Esophagus muscularis mucosa (tissue), 4 donors: Measurements from ENCODE around the gene NELFB. TPM values are rescaled to one million over a fixed set of nuclear protein-coding genes. Genes with fewer than 3 reads are reported as not detected.

ENCODE experiments used
- DNase-seq: peaks from one replicate; pipeline ENCODE4 v3.0.0-alpha.2; 2017; ENCODE audit errors: extremely low spot score
- H3K27ac ChIP-seq, 4 donors: fragments of 200-600 bp; sonication (generic); replicated peaks in 1 of 4; 1 replicate in 3 of 4; 2 replicates in 1 of 4; pipeline ENCODE4 v1.5.1; 2016 to 2019; ENCODE audit warnings: mild to moderate bottlenecking in 1 of 4
- H3K27me3 ChIP-seq, 4 donors: fragments of 200-600 bp; sonication (generic); one replicate each; pipeline versions ENCODE4 v1.5.1 to v1.6.0; 2016 to 2019
- H3K36me3 ChIP-seq, 4 donors: fragments of 200-600 bp; sonication (generic); one replicate each; pipeline ENCODE4 v1.5.1; 2016 to 2019
- H3K4me1 ChIP-seq, 4 donors: fragments of 200-600 bp; sonication (generic); one replicate each; pipeline ENCODE4 v1.5.1; 2016 to 2019
- H3K4me3 ChIP-seq, 4 donors: fragments of 200-600 bp; sonication (generic); 1 replicate in 2 of 4; 2 replicates in 2 of 4; pipeline ENCODE4 v1.5.1; 2016 to 2019; ENCODE audit warnings: mild to moderate bottlenecking in 4 of 4, moderate library complexity in 1 of 4
- H3K9me3 ChIP-seq, 4 donors: fragments of 200-600 bp; sonication (generic); 1 replicate in 3 of 4; 2 replicates in 1 of 4; pipeline ENCODE4 v1.5.1; 2016 to 2019
- EP300 ChIP-seq: sonication (generic); formaldehyde crosslinking; IDR thresholded peaks from one replicate; pipeline ENCODE4 v1.6.1; 2017; ENCODE audit warnings: antibody characterized with exemption
- POLR2A ChIP-seq: fragments of 450-650 bp; IDR thresholded peaks from one replicate; pipeline ENCODE4 v1.6.1; 2017; ENCODE audit warnings: antibody characterized with exemption, moderate library complexity, mild to moderate bottlenecking, low read depth
- POLR2AphosphoS5 ChIP-seq, 2 donors: sonication (generic); formaldehyde crosslinking; IDR thresholded peaks; one replicate each; pipeline ENCODE4 v1.6.1; 2017; ENCODE audit warnings: antibody characterized with exemption in 2 of 2
- WGBS: methylation state at CpG from one replicate; pipeline ENCODE4 v1.1.5; 2018; 5-methylcytosine and 5-hydroxymethylcytosine counted together
- intact Hi-C: fragments of 100-400 bp; cut with DNase I; formaldehyde crosslinking; loops from one replicate; pipeline ENCODE4 v1.15.1; 2023
- total RNA-seq, 4 donors: library from RNA; depleted of rRNA; stranded (reverse); fragments of >200 nt; gene quantifications; one replicate each; pipeline versions ENCODE4 v1.1.0 to v1.2.1, GENCODE V29; 2016
- TF ChIP-seq, protein P1 (sequence below), 3 experiments: fragments of 200-600 bp in 2 of 3; fragments of 450-650 bp in 1 of 3; sonication (generic) in 2 of 3; IDR thresholded peaks; one replicate each; pipeline ENCODE4 v1.5.1; 2017 to 2019; ENCODE audit warnings: antibody characterized with exemption in 3 of 3, mild to moderate bottlenecking in 2 of 3, moderate library complexity in 1 of 3

The NELFB gene
- total RNA-seq, 4 donors from 2014 or later: 26.6 to 73.2 (median 48.8) TPM

DNA sequence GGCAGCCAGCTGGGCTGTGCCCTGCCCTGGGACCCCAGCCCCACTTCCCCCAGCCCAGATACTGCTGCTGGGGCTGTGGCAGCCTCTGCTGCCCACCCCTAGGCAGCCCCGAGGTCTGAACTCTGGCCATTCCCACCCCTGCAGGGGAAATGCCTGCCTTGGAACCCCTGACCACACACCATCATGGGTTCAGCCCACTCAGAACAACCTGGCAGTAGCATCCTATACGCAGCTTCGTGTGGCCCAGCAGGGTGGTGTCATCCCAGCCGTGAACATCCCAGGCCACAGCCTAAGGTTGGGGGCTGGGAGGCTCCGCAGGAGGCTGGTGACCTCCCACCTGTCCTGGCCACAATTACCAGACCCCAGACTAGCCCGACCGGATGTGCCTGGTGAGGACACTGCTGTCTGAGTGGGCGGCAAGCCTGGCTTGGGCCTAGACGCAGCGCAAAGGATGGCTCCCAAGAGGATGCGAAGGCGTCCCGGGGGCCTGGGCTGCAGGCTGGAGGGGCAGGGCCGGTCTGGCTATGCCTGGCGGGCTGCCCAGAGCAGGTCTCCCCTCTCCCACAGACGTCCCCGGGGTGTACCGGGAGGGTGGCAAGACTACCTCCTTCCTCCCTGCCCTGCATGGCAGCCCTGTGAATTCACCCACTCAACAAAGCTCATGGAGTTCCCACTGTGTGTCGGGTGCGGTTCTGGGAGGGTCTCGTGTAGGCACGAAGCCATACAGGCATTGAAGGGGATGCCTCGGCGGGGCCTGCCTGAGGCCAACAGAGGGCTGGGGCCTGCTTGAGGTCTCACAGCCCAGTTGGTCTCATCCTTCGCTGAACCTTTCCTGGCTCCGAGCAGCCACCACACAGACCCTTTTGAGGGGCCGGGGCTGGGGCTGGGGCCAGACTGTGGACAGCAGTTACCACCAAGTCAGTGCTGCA lies 25.9 kb upstream of the NELFB start:
- peaks cover 2 to 19% (median 13%) of the 10 kb centered on the region in 4 donors for H3K4me1 ChIP-seq
- H3K4me3 ChIP-seq: no peak overlapping the region
- no peak for DNase-seq
- WGBS: 64% methylated on average over 25 of the region's 27 CpGs
- no peaks in the 10 kb centered on the region for H3K36me3 ChIP-seq
- H3K9me3 ChIP-seq: no peaks in the 10 kb centered on the region
- H3K27me3 ChIP-seq: peaks cover 0 to 78% (median 44%) of the 10 kb centered on the region in 4 donors
- no peak overlapping the region for H3K27ac ChIP-seq
- intact Hi-C loops: no loop called here
- TF ChIP-seq POLR2A: no peak
- TF ChIP-seq EP300: no peak
- TF ChIP-seq POLR2AphosphoS5 (IDR thresholded peaks at IDR 0.05): no peak
- TF ChIP-seq, protein P1, sequence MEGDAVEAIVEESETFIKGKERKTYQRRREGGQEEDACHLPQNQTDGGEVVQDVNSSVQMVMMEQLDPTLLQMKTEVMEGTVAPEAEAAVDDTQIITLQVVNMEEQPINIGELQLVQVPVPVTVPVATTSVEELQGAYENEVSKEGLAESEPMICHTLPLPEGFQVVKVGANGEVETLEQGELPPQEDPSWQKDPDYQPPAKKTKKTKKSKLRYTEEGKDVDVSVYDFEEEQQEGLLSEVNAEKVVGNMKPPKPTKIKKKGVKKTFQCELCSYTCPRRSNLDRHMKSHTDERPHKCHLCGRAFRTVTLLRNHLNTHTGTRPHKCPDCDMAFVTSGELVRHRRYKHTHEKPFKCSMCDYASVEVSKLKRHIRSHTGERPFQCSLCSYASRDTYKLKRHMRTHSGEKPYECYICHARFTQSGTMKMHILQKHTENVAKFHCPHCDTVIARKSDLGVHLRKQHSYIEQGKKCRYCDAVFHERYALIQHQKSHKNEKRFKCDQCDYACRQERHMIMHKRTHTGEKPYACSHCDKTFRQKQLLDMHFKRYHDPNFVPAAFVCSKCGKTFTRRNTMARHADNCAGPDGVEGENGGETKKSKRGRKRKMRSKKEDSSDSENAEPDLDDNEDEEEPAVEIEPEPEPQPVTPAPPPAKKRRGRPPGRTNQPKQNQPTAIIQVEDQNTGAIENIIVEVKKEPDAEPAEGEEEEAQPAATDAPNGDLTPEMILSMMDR (IDR thresholded peaks at IDR 0.05): no peak

- Histone ChIP-seq H3K36me3 (no peaks in the 10 kb centered on the region), H3K4me3 (no peak overlapping the region), H3K27me3 (peaks cover 0 to 87% (median 48%) of the 10 kb centered on the region in 4 donors), H3K27ac (no peak overlapping the region), H3K9me3 (no peaks in the 10 kb centered on the region), H3K4me1 (peaks cover 0 to 19% (median 11%) of the 10 kb centered on the region in 4 donors)
- whole genome bisulfite sequencing: 57% methylated on average over 13 of the region's 31 CpGs
- intact Hi-C loops: no loop called here
- DNase-seq: no peak
- TF ChIP-seq EP300: no peak
- TF ChIP-seq, protein P1 (IDR thresholded peaks at IDR 0.05): no peak
- TF ChIP-seq POLR2A: no peak
- TF ChIP-seq POLR2AphosphoS5 (IDR thresholded peaks at IDR 0.05): no peak
These were observed 25.0 kb upstream of the NELFB start for GRCh38 chr9:137229903-137230704.

DNA sequence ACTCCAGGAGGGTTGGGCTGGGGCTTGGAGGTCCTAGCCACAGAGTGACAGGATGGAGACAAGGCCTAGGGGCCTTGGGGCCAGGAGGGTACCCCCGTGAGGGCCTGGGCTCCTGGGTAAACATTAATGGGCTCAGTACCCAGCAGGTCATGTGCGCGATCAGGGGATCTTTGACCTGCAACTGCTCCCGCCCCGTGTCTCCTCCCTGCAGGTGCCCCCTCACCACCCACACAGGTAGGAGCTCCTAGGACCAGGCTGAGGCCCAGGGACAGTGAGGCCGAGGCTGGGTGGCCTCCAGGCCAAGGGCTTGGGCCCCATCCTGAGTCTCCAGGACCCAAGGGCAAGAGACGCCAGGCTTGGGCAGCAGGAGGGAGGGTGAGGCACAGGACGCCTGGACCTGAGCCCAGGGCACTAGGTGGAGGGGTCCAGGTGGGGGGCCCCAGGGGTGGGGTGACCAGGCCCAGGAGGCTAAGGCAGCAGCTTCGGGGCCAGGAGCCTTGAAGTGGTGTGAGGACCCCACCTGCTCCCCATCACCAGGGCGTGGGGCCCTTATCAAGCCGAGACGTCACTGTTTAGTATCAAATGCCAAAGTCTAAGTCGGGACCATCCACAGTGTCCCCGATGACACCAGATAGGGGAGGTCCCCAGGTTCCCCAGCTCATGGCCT lies 24.3 kb upstream of the NELFB start, which contains the start of gene SLC34A3:
Gene SLC34A3, plus strand, starts transcription at position 197 of the 667 bp plus-strand sequence. CDS start 802 bp downstream, outside the sequence.
- no peak within 1 kb of the TSS for H3K4me3 ChIP-seq
- H3K4me1 ChIP-seq: peaks cover 3 to 26% (median 17%) of the 10 kb centered on the region in 4 donors
- no peak for DNase-seq
- H3K27ac ChIP-seq: no peak within 1 kb of the TSS
- H3K36me3 ChIP-seq: no peaks in the 10 kb centered on the region
- H3K27me3 ChIP-seq: peaks cover 0 to 88% (median 48%) of the 10 kb centered on the region in 4 donors
- intact Hi-C loops: no loop called here
- no peak for TF ChIP-seq EP300
- no peak for TF ChIP-seq POLR2AphosphoS5 (IDR thresholded peaks at IDR 0.05)
- no peak for TF ChIP-seq POLR2A
- TF ChIP-seq, protein P1 (IDR thresholded peaks at IDR 0.05): no peak
- H3K9me3 ChIP-seq: no peaks in the 10 kb centered on the region
- WGBS: 73% methylated on average over 2 of the region's 14 CpGs

DNA sequence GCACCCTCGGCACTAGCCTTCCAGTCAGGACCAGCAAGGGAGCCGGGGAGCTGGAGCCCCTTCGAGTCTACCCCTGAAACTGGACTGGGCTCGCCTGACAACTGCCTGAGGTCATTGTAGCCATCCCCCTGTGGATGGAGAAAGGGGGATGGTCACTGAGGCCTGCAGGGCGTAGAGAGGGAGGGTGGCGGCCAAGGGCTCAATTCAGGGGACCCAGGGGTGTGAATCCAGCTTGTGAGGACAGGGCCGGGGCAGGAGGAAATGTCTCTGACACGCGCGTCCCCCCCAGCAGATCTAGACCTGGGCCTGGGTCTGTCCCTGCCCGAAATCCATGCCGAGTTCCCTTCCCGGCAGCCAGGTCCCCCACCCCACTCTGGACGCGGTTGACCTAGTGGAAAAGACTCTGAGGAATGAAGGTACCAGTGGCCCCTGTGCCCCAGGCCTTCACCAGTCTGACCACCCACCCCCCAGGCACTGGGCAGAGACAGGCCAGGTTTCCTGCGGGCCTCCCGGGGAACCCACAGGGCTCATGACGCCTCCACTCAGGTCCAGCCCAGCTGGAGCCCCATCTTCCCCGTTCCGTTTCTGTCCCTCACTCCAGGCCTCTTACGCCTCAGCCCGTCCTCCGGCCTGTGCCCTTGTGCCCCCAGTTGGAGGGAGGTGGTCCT lies 23.6 kb upstream of the NELFB start:
- Histone ChIP-seq H3K27ac (no peak overlapping the region), H3K27me3 (peaks cover 0 to 88% (median 48%) of the 10 kb centered on the region in 4 donors), H3K4me1 (peaks cover 10 to 33% (median 24%) of the 10 kb centered on the region in 4 donors), H3K4me3 (no peak overlapping the region), H3K36me3 (no peaks in the 10 kb centered on the region), H3K9me3 (no peaks in the 10 kb centered on the region)
- intact Hi-C loops: no loop called here
- WGBS: 89% methylated on average over 17 of the region's 23 CpGs
- no peak for DNase-seq
- TF ChIP-seq, protein P1 (IDR thresholded peaks at IDR 0.05): no peak
- TF ChIP-seq EP300: no peak
